ENCODE measurements around the gene TMED10. TPM values are rescaled to one million over a fixed set of nuclear protein-coding genes. Genes with fewer than 3 reads are reported as not detected.

The TMED10 gene
- total RNA-seq: 168 and 171 TPM in 2 replicates

GRCh38 chr14:75176142-75176820 is at the start of gene TMED10:
TMED10 (minus strand) TSS chr14:75176612; CDS start chr14:75176579, 33 bp downstream.

GRCh38 chr14:75126679-75127473 is 49.5 kb downstream of the TMED10 start, which contains the start of gene NEK9:
NEK9 (minus strand) TSS chr14:75127048; CDS start chr14:75126921, 127 bp downstream.

Other genes with a start within 250 kb of the TMED10 start
- 1.8 and 2.8 TPM in 2 replicates for gene PGF, start 221.0 kb downstream of the TMED10 start, total RNA-seq
- 49.1 and 67.3 TPM in 2 replicates for gene EIF2B2, start 173.7 kb downstream of the TMED10 start, total RNA-seq
- 10.9 and 12.0 TPM in 2 replicates for gene MLH3, start 125.1 kb downstream of the TMED10 start, total RNA-seq
- 8.4 and 17.3 TPM in 2 replicates for gene ACYP1, start 112.6 kb downstream of the TMED10 start, total RNA-seq
- 2.0 and 2.4 TPM in 2 replicates for gene ZC2HC1C, start 107.0 kb downstream of the TMED10 start, total RNA-seq
- 21.2 and 48.3 TPM in 2 replicates for gene NEK9, start 49.6 kb downstream of the TMED10 start, total RNA-seq
- 26.6 and 56.2 TPM in 2 replicates for gene FOS, start 102.2 kb upstream of the TMED10 start, total RNA-seq